IMR-90 (cell line): ENCODE data around the gene ACSM4. TPM values are rescaled to one million over a fixed set of nuclear protein-coding genes. Genes with fewer than 3 reads are reported as not detected.

ENCODE experiments used
- ATAC-seq: fragments of 200-7000 bp; cut with Tn5 transposase; 2 replicates; pipeline ENCODE4 v1.9.1; 2020; ENCODE audit warnings: low read depth, mild to moderate bottlenecking, moderate library complexity
- BruUV-seq: library from RNA; stranded (reverse); fragments of 400-500 nt; replicated peaks from 2 replicates; lab custom pipeline; 2021; lab: Mats Ljungman, UMichigan
- CTCF ChIA-PET: fragments of 300-600 bp; formaldehyde crosslinking; extraction: SDS; loops from one replicate; lab custom pipeline; 2021; ENCODE audit warnings: antibody characterized with exemption; lab: Yijun Ruan, JAX
- POLR2A ChIA-PET: fragments of 300-600 bp; sonication (Branson Sonifier 250); formaldehyde crosslinking; loops from one replicate; lab custom pipeline; 2022; ENCODE audit warnings: antibody characterized with exemption; ENCODE audit not compliant: unreplicated experiment; lab: Charles Lee
- DNase-seq: peaks from one replicate; pipeline ENCODE4 v3.0.0; 2013
- H2AFZ ChIP-seq: replicated peaks from 2 replicates; pipeline ENCODE3; 2013; ENCODE audit warnings: low read length, mild to moderate bottlenecking; ENCODE audit not compliant: poor library complexity
- H2AK5ac ChIP-seq: 2 replicates; pipeline ENCODE4 v1.6.1; 2013; ENCODE audit warnings: low read depth, low read length, inconsistent platforms
- H2AK9ac ChIP-seq: replicated peaks from 2 replicates; pipeline ENCODE3; 2013; ENCODE audit warnings: mild to moderate bottlenecking, low read depth, low read length, moderate library complexity; ENCODE audit not compliant: poor library complexity
- H2BK120ac ChIP-seq: 2 replicates; pipeline ENCODE4 v1.6.1; 2013; ENCODE audit warnings: low read depth, low read length, inconsistent platforms
- H2BK15ac ChIP-seq: 3 replicates; pipeline ENCODE4 v1.6.1; 2013; ENCODE audit warnings: low read depth, low read length, inconsistent platforms
- H2BK20ac ChIP-seq: 2 replicates; pipeline ENCODE4 v1.6.1; 2013; ENCODE audit warnings: low read depth, mild to moderate bottlenecking, inconsistent platforms, low read length, moderate library complexity
- H2BK5ac ChIP-seq: 2 replicates; pipeline ENCODE4 v1.6.1; 2013; ENCODE audit warnings: mild to moderate bottlenecking, low read depth, low read length, inconsistent platforms; ENCODE audit not compliant: poor library complexity, severe bottlenecking
- H3K14ac ChIP-seq: replicated peaks from 2 replicates; pipeline ENCODE4 v1.6.1; 2013; ENCODE audit warnings: low read depth, low read length, inconsistent platforms
- H3K18ac ChIP-seq: 2 replicates; pipeline ENCODE4 v1.6.1; 2013; ENCODE audit warnings: low read depth, low read length, control low read depth
- H3K23ac ChIP-seq: 2 replicates; pipeline ENCODE4 v1.6.1; 2013; ENCODE audit warnings: low read depth, low read length, inconsistent platforms
- H3K27ac ChIP-seq: 2 replicates; pipeline ENCODE4 v1.5.1; 2013; ENCODE audit warnings: mild to moderate bottlenecking, control low read depth, low read length; ENCODE audit not compliant: insufficient read depth
- H3K27me3 ChIP-seq: 2 replicates; pipeline ENCODE4 v1.6.1; 2013; ENCODE audit warnings: low read length; ENCODE audit not compliant: control insufficient read depth, insufficient read depth
- H3K36me3 ChIP-seq: 2 replicates; pipeline ENCODE4 v1.6.1; 2013; ENCODE audit warnings: low read length, mixed read lengths; ENCODE audit not compliant: control insufficient read depth, insufficient read depth
- H3K4ac ChIP-seq: 2 replicates; pipeline ENCODE4 v1.6.1; 2013; ENCODE audit warnings: low read depth, low read length, inconsistent platforms
- H3K4me1 ChIP-seq: 2 replicates; pipeline ENCODE4 v1.6.1; 2013; ENCODE audit warnings: low read length, mixed read lengths; ENCODE audit not compliant: control insufficient read depth, insufficient read depth
- H3K4me2 ChIP-seq: 2 replicates; pipeline ENCODE4 v1.6.1; 2013; ENCODE audit warnings: low read depth, mild to moderate bottlenecking, control low read depth, low read length, moderate library complexity
- H3K4me3 ChIP-seq: 2 replicates; pipeline ENCODE4 v1.5.1; 2013; ENCODE audit warnings: low read depth, mild to moderate bottlenecking, control low read depth, low read length, moderate library complexity; ENCODE audit not compliant: insufficient read depth
- H3K56ac ChIP-seq: 2 replicates; pipeline ENCODE4 v1.6.1; 2013; ENCODE audit warnings: low read length, inconsistent platforms; ENCODE audit not compliant: insufficient read depth; ENCODE audit errors: extremely low read depth
- H3K79me1 ChIP-seq, 2 experiments: 2 replicates each; pipeline ENCODE4 v1.6.1; 2013; ENCODE audit warnings: low read length in 2 of 2, inconsistent platforms in 1 of 2, low read depth in 1 of 2
- H3K9ac ChIP-seq: 2 replicates; pipeline ENCODE4 v1.6.1; 2013; ENCODE audit warnings: low read depth, low read length, control low read depth
- H3K9me1 ChIP-seq: 2 replicates; pipeline ENCODE4 v1.6.1; 2013; ENCODE audit warnings: low read length, inconsistent platforms; ENCODE audit not compliant: insufficient read depth
- H3K9me3 ChIP-seq: 2 replicates; pipeline ENCODE4 v1.6.1; 2013; ENCODE audit warnings: low read length; ENCODE audit not compliant: control insufficient read depth, insufficient read depth
- H4K20me1 ChIP-seq: 2 replicates; pipeline ENCODE4 v1.6.1; 2013; ENCODE audit warnings: low read length, inconsistent platforms; ENCODE audit not compliant: insufficient read depth
- H4K5ac ChIP-seq: 2 replicates; pipeline ENCODE4 v1.6.1; 2013; ENCODE audit warnings: mild to moderate bottlenecking, low read depth, low read length, control low read depth
- H4K8ac ChIP-seq, 2 experiments: 2 replicates each; pipeline ENCODE4 v1.6.1; 2013; ENCODE audit warnings: low read depth in 2 of 2, low read length in 2 of 2, control low read depth in 1 of 2, inconsistent platforms in 1 of 2
- H4K91ac ChIP-seq: 2 replicates; pipeline ENCODE4 v1.6.1; 2013; ENCODE audit warnings: low read depth, low read length, inconsistent platforms; ENCODE audit not compliant: insufficient read depth
- BHLHE40 ChIP-seq: fragments of 150-350 bp; IDR thresholded peaks from 2 replicates; pipeline ENCODE4 v1.6.1; 2016; ENCODE audit warnings: mild to moderate bottlenecking, low read depth, low read length
- CEBPB ChIP-seq: IDR thresholded peaks from 2 replicates; pipeline ENCODE4 v1.6.1; 2012; ENCODE audit warnings: low read depth, low read length, improper control_type of control experiment
- CHD1 ChIP-seq: IDR thresholded peaks from 2 replicates; pipeline ENCODE4 v1.6.1; 2012; ENCODE audit warnings: low read depth, low read length, improper control_type of control experiment
- CTCF ChIP-seq: conservative IDR thresholded peaks from 2 replicates; pipeline ENCODE4 v1.5.1; 2012; ENCODE audit warnings: mild to moderate bottlenecking, low read depth, low read length, improper control_type of control experiment
- ELK1 ChIP-seq: fragments of 150-350 bp; IDR thresholded peaks from 2 replicates; pipeline ENCODE4 v1.6.1; 2016; ENCODE audit warnings: low read depth, mild to moderate bottlenecking, low read length, moderate library complexity, borderline replicate concordance
- FOS ChIP-seq: fragments of 150-350 bp; IDR thresholded peaks from 2 replicates; pipeline ENCODE4 v1.6.1; 2016; ENCODE audit warnings: low read depth, low read length
- MAFK ChIP-seq: IDR thresholded peaks from 2 replicates; pipeline ENCODE4 v1.6.1; 2012; ENCODE audit warnings: low read depth, low read length, improper control_type of control experiment
- MAZ ChIP-seq: IDR thresholded peaks from 2 replicates; pipeline ENCODE4 v1.6.1; 2012; ENCODE audit warnings: low read depth, mild to moderate bottlenecking, low read length, improper control_type of control experiment, moderate library complexity, borderline replicate concordance
- MXI1 ChIP-seq: IDR thresholded peaks from 2 replicates; pipeline ENCODE4 v1.6.1; 2012; ENCODE audit warnings: low read depth, mild to moderate bottlenecking, low read length, moderate library complexity, borderline replicate concordance
- NFE2L2 ChIP-seq: fragments of 150-350 bp; IDR thresholded peaks from 2 replicates; pipeline ENCODE4 v1.6.1; 2016; ENCODE audit warnings: low read depth, mild to moderate bottlenecking, low read length
- POLR2A ChIP-seq: IDR thresholded peaks from 2 replicates; pipeline ENCODE4 v1.6.1; 2012; ENCODE audit warnings: mild to moderate bottlenecking, low read depth, low read length
- RAD21 ChIP-seq: IDR thresholded peaks from 2 replicates; pipeline ENCODE4 v1.6.1; 2012; ENCODE audit warnings: low read length, improper control_type of control experiment
- RCOR1 ChIP-seq: IDR thresholded peaks from 2 replicates; pipeline ENCODE4 v1.6.1; 2012; ENCODE audit warnings: mild to moderate bottlenecking, low read length, improper control_type of control experiment; ENCODE audit not compliant: insufficient replicate concordance
- RFX5 ChIP-seq: IDR thresholded peaks from 2 replicates; pipeline ENCODE4 v1.8.0; 2012; ENCODE audit warnings: low read depth, mild to moderate bottlenecking, low read length, moderate library complexity
- SMC3 ChIP-seq: fragments of 150-350 bp; IDR thresholded peaks from 2 replicates; pipeline ENCODE4 v1.6.1; 2016; ENCODE audit warnings: low read depth, mild to moderate bottlenecking, antibody characterized with exemption, low read length, moderate library complexity
- USF2 ChIP-seq: fragments of 150-350 bp; IDR thresholded peaks from 2 replicates; pipeline ENCODE4 v1.6.1; 2017; ENCODE audit warnings: mild to moderate bottlenecking, antibody characterized with exemption, low read length, low read depth
- WGBS, 2 experiments: methylation state at CpG; one replicate each; pipeline versions ENCODE4 v1.1.5 to v1.1.7; 2013; ENCODE audit warnings: missing lambda C conversion rate in 2 of 2; ENCODE audit not compliant: insufficient read length in 1 of 2; ENCODE audit errors: extremely low coverage in 2 of 2; 5-methylcytosine and 5-hydroxymethylcytosine counted together
- dilution Hi-C: fragments of 300-500 bp; cut with HindIII; formaldehyde crosslinking; loops from one replicate; pipeline ENCODE4 v1.14.3; 2018; ENCODE audit warnings: low sequenced_read_pairs; ENCODE audit not compliant: unreplicated experiment
- in situ Hi-C: fragments of 300-500 bp; cut with MboI; formaldehyde crosslinking; loops from 3 replicates; pipeline ENCODE4 v1.14.3; 2019; ENCODE audit warnings: low sequenced_read_pairs, inconsistent platforms, mixed read lengths
- intact Hi-C: fragments of 100-400 bp; cut with micrococcal nuclease; formaldehyde crosslinking; loops from 2 replicates; pipeline ENCODE4 v1.10.0; 2022
- polyA plus RNA-seq, 3 experiments: library from polyadenylated mRNA; depleted of rRNA; stranded (reverse); fragments of >200 nt; gene quantifications; 2 replicates each; pipeline ENCODE4 v1.2.3, GENCODE V29; 2012; ENCODE audit warnings: low replicate concordance in 1 of 3
- total RNA-seq: library from RNA; depleted of rRNA; stranded (reverse); fragments of >200 nt; gene quantifications from 2 replicates; pipeline ENCODE4 v1.2.3, GENCODE V29; 2012

The ACSM4 gene
- total and polyA plus RNA-seq, 2 of the 4 experiments (the other 2 are of a cell fraction), result not detected

GRCh38 chr12:7297865-7298264, 6.0 kb upstream of the ACSM4 start:
- Histone ChIP-seq H4K5ac (no peak overlapping the region), H3K14ac (no peak overlapping the region), H3K36me3 (no peaks in the 10 kb centered on the region), H2BK20ac (no peak overlapping the region), H3K9ac (no peak overlapping the region), H3K23ac (no peak overlapping the region), H4K20me1 (no peaks in the 10 kb centered on the region), H2AK9ac (no peak overlapping the region), H3K9me3 (no peaks in the 10 kb centered on the region), H2AFZ (no peak overlapping the region), H3K4me1 (no peaks in the 10 kb centered on the region), H3K4me3 (no peak overlapping the region), H3K79me1 (no peaks in the 10 kb centered on the region), H3K27ac (no peak overlapping the region), H3K4me2 (no peak overlapping the region), H3K27me3 (no peaks in the 10 kb centered on the region), H2BK5ac (no peak overlapping the region), H3K4ac (no peak overlapping the region), H3K18ac (no peak overlapping the region), H2AK5ac (no peak overlapping the region), H3K9me1 (no peaks in the 10 kb centered on the region), H4K91ac (no peak overlapping the region), H3K56ac (no peak overlapping the region), H4K8ac (no peak overlapping the region), H2BK15ac (no peak overlapping the region), H2BK120ac (no peak overlapping the region)
- ChIA-PET POLR2A (no interaction called here), CTCF (interaction anchor here (1.2 kb wide), 1 partner anchor 22 kb away, joined by 3 read pairs; no protein-coding TSS in a partner anchor)
- dilution Hi-C loops (no loop called here), intact Hi-C loops (no loop called here), in situ Hi-C loops (no loop called here)
- ATAC-seq (no peak), DNase-seq (no peak)
- no TSS peak for BruUV-seq
- TF ChIP-seq RAD21 (no peak), NFE2L2 (no peak), BHLHE40 (no peak), MAFK (no peak), USF2 (no peak), POLR2A (no peak), CHD1 (no peak), RCOR1 (no peak), RFX5 (no peak), CTCF (no peak), SMC3 (no peak), MXI1 (no peak), ELK1 (no peak), CEBPB (no peak), MAZ (no peak), FOS (no peak)
- no CpG with 5 or more reads among the region's 2 CpGs for WGBS, 2 experiments
